ENCODE results near the gene RACK1. TPM values are rescaled to one million over a fixed set of nuclear protein-coding genes. Genes with fewer than 3 reads are reported as not detected.

The RACK1 gene
- total RNA-seq, 1 experiment from 2014 or later, result 2,552 TPM

GRCh38 chr5:181204826-181205760 is 38.6 kb downstream of the RACK1 start, which contains the start of gene TRIM7:
Gene TRIM7, minus strand, starts transcription at chr5:181205196. Its CDS starts 86 bp downstream, at chr5:181205110.
- Histone ChIP-seq H2BK20ac (ENCODE audit: low read depth, low read length, poor library complexity, severe bottlenecking) (no peak within 1 kb of the TSS), H2BK15ac (ENCODE audit: low read depth, low read length) (no peak within 1 kb of the TSS), H4K8ac (replicated peaks; ENCODE audit: insufficient read length, low read depth, low read length) (no peak within 1 kb of the TSS), H3K56ac (ENCODE audit: insufficient read length, low read depth, low read length) (no peak within 1 kb of the TSS), H2BK5ac (ENCODE audit: insufficient read length, low read length) (no peak within 1 kb of the TSS), H4K5ac (ENCODE audit: insufficient read length, low read depth, low read length) (no peak within 1 kb of the TSS), H3K9ac (ENCODE audit: extremely low read depth, insufficient read length, low read length) (peak within 1 kb of the TSS; percentile 62), H3K23ac (ENCODE audit: insufficient read length, low read depth, low read length) (no peak within 1 kb of the TSS), H3T11ph (ENCODE audit: low read length) (no peak within 1 kb of the TSS), H3K79me1 (ENCODE audit: insufficient read depth, low read depth, low read length, poor library complexity, severe bottlenecking) (no peaks in the 10 kb centered on the region), H3K4me1 (ENCODE audit: insufficient read depth, low read length) (no peaks in the 10 kb centered on the region; the same call in 1 of the 2 replicates), H3K4ac (ENCODE audit: low read depth, low read length) (no peak within 1 kb of the TSS), H4K20me1 (ENCODE audit: control insufficient read depth, insufficient read depth, insufficient read length) (no peaks in the 10 kb centered on the region), H2AK5ac (ENCODE audit: insufficient read length, low read length) (no peak within 1 kb of the TSS), H2BK120ac (ENCODE audit: low read depth, low read length, poor library complexity, severe bottlenecking) (no peak within 1 kb of the TSS), H3K14ac (ENCODE audit: insufficient read depth, low read length) (no peak within 1 kb of the TSS), H3K27ac (ENCODE audit: insufficient read length, low read depth, low read length) (no peak within 1 kb of the TSS), H2BK12ac (ENCODE audit: insufficient read length, low read depth, low read length) (no peak within 1 kb of the TSS), H3K23me2 (ENCODE audit: insufficient read length, low read depth, low read length, poor library complexity, severe bottlenecking) (peaks cover 26% of the 10 kb centered on the region), H2AFZ (ENCODE audit: low read length) (no peak within 1 kb of the TSS), H3K27me3 (ENCODE audit: insufficient read depth, low read length) (peaks cover 26% of the 10 kb centered on the region; the same call in 1 of the 2 replicates), H3K9me3 (ENCODE audit: control insufficient read depth, low read depth, low read length) (no peaks in the 10 kb centered on the region), H3K4me2 (ENCODE audit: insufficient read depth, insufficient read length, low read length) (peak within 1 kb of the TSS; percentile 92), H4K91ac (ENCODE audit: insufficient read length, low read depth, low read length) (no peak within 1 kb of the TSS), H3K79me2 (ENCODE audit: insufficient read depth, low read length) (no peaks in the 10 kb centered on the region), H3K18ac (ENCODE audit: insufficient read length, low read depth, low read length) (no peak within 1 kb of the TSS)
- H3K4me1 Mint-ChIP-seq, result peaks cover 30 to 38% of the 10 kb centered on the region in 2 experiments
- peaks cover 11 to 16% of the 10 kb centered on the region in 2 experiments; a peak in 3 of 5 replicates for H3K9me3 Mint-ChIP-seq
- H3K36me3 Mint-ChIP-seq (ENCODE audit: insufficient read depth in 1 of 3, low read depth in 3 of 3), result peaks cover 0 to 8% (median 0%) of the 10 kb centered on the region in 3 experiments; a peak in 2 of 7 replicates
- no peak for TF ChIP-seq CTCF (conservative IDR thresholded peaks at IDR 0.05)
- H3K4me3 Mint-ChIP-seq, result peak within 1 kb of the TSS; percentile 92 to 99
- no peak within 1 kb of the TSS for H3K27ac Mint-ChIP-seq
- DNase-seq, result no peak
- no CpG with 5 or more reads among the region's 94 CpGs for WGBS (ENCODE audit: extremely low coverage, insufficient read length, low lambda C conversion rate)
- H3K27me3 Mint-ChIP-seq (ENCODE audit: low read depth), result peaks cover 71% of the 10 kb centered on the region

Measured in H9 (cell line).